HL-60 (cell line): ENCODE results near the gene DMD.

ENCODE experiments used
- DNase-seq, 2 experiments: peaks; one replicate each; pipeline ENCODE4 v3.0.0-alpha.2; 2010 to 2020; ENCODE audit warnings: low read depth in 1 of 2, low spot score in 1 of 2
- H3K27ac ChIP-seq: fragments of 250-450 bp; sonication (Bioruptor Pico); replicated peaks from 2 replicates; pipeline ENCODE4 v1.5.1; 2020; ENCODE audit warnings: mild to moderate bottlenecking, moderate library complexity
- H3K27me3 ChIP-seq: fragments of 250-450 bp; sonication (Bioruptor Pico); 2 replicates; pipeline ENCODE4 v1.5.1; 2021; ENCODE audit warnings: mild to moderate bottlenecking, moderate library complexity; ENCODE audit not compliant: insufficient read depth, poor library complexity, severe bottlenecking
- H3K4me3 ChIP-seq: replicated peaks from 2 replicates; pipeline ENCODE4 v1.5.1; 2011; ENCODE audit warnings: mild to moderate bottlenecking, control low read depth, low read length; ENCODE audit not compliant: insufficient read depth
- GABPA ChIP-seq: IDR thresholded peaks from 2 replicates; pipeline ENCODE4 v1.6.1; 2012; ENCODE audit warnings: low read depth
- POLR2AphosphoS5 ChIP-seq: IDR thresholded peaks from 2 replicates; pipeline ENCODE4 v1.6.1; 2012; ENCODE audit warnings: low read depth
- SPI1 ChIP-seq: IDR thresholded peaks from 2 replicates; pipeline ENCODE4 v1.6.1; 2012; ENCODE audit warnings: low read depth, mild to moderate bottlenecking, borderline replicate concordance
- TF ChIP-seq, protein P1 (sequence below): IDR thresholded peaks from one replicate; pipeline ENCODE4 v1.5.1; 2011; ENCODE audit warnings: low read length, control low read depth, inconsistent platforms; ENCODE audit not compliant: insufficient read depth
- TF ChIP-seq, protein P2 (sequence below): IDR thresholded peaks from 2 replicates; pipeline ENCODE4 v1.6.1; 2012; ENCODE audit warnings: low read depth; ENCODE audit not compliant: insufficient replicate concordance

The DMD gene

DNA sequence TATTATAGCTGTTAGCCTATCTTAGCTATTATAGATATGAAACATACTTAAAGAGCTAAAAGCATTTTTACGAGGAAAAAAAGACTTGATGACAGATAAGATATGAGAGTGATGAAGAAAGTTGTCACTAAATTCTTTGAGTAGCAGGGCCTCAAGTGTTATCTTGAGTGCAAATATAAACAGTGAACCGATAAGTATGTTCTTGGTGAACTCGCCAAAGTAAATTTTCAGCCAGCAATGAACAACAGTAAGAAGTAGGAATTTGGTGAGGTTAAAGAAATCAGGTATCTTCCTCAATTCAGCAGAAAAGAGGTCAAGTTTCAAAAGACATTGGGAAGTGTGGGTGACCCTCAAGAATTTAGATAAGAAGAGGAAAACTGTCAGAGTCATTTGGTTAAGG lies 1667.7 kb downstream of the DMD start:
- Histone ChIP-seq H3K27ac (no peak overlapping the region), H3K4me3 (no peak overlapping the region), H3K27me3 (no peaks in the 10 kb centered on the region)
- TF ChIP-seq, protein P1, sequence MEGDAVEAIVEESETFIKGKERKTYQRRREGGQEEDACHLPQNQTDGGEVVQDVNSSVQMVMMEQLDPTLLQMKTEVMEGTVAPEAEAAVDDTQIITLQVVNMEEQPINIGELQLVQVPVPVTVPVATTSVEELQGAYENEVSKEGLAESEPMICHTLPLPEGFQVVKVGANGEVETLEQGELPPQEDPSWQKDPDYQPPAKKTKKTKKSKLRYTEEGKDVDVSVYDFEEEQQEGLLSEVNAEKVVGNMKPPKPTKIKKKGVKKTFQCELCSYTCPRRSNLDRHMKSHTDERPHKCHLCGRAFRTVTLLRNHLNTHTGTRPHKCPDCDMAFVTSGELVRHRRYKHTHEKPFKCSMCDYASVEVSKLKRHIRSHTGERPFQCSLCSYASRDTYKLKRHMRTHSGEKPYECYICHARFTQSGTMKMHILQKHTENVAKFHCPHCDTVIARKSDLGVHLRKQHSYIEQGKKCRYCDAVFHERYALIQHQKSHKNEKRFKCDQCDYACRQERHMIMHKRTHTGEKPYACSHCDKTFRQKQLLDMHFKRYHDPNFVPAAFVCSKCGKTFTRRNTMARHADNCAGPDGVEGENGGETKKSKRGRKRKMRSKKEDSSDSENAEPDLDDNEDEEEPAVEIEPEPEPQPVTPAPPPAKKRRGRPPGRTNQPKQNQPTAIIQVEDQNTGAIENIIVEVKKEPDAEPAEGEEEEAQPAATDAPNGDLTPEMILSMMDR, result no peak
- TF ChIP-seq, protein P2, sequence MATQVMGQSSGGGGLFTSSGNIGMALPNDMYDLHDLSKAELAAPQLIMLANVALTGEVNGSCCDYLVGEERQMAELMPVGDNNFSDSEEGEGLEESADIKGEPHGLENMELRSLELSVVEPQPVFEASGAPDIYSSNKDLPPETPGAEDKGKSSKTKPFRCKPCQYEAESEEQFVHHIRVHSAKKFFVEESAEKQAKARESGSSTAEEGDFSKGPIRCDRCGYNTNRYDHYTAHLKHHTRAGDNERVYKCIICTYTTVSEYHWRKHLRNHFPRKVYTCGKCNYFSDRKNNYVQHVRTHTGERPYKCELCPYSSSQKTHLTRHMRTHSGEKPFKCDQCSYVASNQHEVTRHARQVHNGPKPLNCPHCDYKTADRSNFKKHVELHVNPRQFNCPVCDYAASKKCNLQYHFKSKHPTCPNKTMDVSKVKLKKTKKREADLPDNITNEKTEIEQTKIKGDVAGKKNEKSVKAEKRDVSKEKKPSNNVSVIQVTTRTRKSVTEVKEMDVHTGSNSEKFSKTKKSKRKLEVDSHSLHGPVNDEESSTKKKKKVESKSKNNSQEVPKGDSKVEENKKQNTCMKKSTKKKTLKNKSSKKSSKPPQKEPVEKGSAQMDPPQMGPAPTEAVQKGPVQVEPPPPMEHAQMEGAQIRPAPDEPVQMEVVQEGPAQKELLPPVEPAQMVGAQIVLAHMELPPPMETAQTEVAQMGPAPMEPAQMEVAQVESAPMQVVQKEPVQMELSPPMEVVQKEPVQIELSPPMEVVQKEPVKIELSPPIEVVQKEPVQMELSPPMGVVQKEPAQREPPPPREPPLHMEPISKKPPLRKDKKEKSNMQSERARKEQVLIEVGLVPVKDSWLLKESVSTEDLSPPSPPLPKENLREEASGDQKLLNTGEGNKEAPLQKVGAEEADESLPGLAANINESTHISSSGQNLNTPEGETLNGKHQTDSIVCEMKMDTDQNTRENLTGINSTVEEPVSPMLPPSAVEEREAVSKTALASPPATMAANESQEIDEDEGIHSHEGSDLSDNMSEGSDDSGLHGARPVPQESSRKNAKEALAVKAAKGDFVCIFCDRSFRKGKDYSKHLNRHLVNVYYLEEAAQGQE, result no peak
- TF ChIP-seq POLR2AphosphoS5, result no peak
- no peak for TF ChIP-seq SPI1
- no peak for TF ChIP-seq GABPA
- no peak for DNase-seq

DNA sequence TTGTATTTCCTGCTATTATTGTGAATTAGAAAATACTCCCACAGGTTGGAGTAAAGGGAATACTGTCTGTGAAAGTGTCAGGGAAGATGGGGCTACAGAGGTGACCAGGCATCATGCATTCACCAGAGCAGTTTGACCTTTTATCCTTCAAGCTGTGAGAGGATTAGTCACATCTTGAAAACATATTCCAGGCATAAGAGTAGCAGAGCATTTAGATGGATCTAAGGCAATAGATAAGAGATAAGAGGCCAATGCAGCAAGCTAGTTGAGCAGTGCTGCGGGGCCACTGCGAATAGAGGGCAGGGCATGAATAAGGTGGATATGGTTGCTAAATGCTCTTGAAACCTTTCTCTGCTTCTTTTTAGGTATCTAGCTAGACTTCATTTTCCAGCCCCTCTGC lies 1668.8 kb downstream of the DMD start:
- no peaks in the 10 kb centered on the region for H3K27me3 ChIP-seq
- H3K27ac ChIP-seq, result no peak overlapping the region
- TF ChIP-seq, protein P1, result no peak
- TF ChIP-seq GABPA (no peak), POLR2AphosphoS5 (no peak), SPI1 (no peak)
- TF ChIP-seq, protein P2, result no peak
- no peak overlapping the region for H3K4me3 ChIP-seq
- no peak for DNase-seq

DNA sequence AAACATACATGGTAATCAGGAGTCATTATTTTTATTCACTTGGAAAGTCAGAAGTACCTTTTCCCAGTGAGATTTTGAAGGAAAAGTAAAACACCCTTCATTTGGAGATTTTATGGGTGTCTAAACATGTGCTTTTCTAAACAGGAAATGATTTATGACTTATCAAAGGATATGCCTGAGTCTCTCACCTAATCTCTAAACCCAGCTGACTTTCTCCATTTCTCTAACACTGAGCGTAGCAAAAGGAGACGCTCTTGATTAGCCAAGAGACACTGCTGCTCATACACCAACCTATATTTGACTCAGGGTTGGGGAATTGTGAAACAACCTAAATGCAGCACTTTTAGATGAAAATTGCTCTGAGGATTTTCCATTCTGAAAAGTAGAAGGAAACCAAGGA lies 1671.0 kb downstream of the DMD start:
- Histone ChIP-seq H3K4me3 (no peak overlapping the region), H3K27ac (no peak overlapping the region), H3K27me3 (no peaks in the 10 kb centered on the region)
- TF ChIP-seq, protein P1, result no peak
- TF ChIP-seq, protein P2, result no peak
- no peak for TF ChIP-seq POLR2AphosphoS5
- no peak for TF ChIP-seq SPI1
- no peak for TF ChIP-seq GABPA
- DNase-seq, result no peak
